NCI-H460 (cell line): ENCODE measurements around the gene TLE3. TPM values are rescaled to one million over a fixed set of nuclear protein-coding genes. Genes with fewer than 3 reads are reported as not detected.

Experiments
- DNase-seq: peaks from one replicate; pipeline ENCODE4 v3.0.0-alpha.2; 2016; ENCODE audit warnings: low read depth; ENCODE audit errors: extremely low read depth
- small RNA-seq, 2 experiments: library from RNA; depleted of rRNA; stranded (forward); fragments of <200 nt; gene quantifications; one replicate each; pipeline ENCODE3, GENCODE V24; 2014
- total RNA-seq: library from RNA; depleted of rRNA; stranded (reverse); fragments of >200 nt; shearing (Covaris generic); gene quantifications from 2 replicates; pipeline ENCODE4 v1.2.3, GENCODE V29; 2014

TLE3 gene
- total RNA-seq, 1 experiment from 2014 or later, result 33.7 TPM

GRCh38 chr15:70016511-70016994 is 81.2 kb downstream of the TLE3 start:
- no peak for DNase-seq

- DNase-seq, result no peak
Observed at GRCh38 chr15:70014860-70015490, 82.7 kb downstream of the TLE3 start.

- DNase-seq, result no peak
Observed at GRCh38 chr15:70014331-70014730, 83.4 kb downstream of the TLE3 start.

GRCh38 chr15:70013656-70014313 is 83.9 kb downstream of the TLE3 start:
- DNase-seq, result no peak

GRCh38 chr15:70012895-70013294 is 84.8 kb downstream of the TLE3 start:
- DNase-seq, result no peak

- DNase-seq, result no peak
Observed at GRCh38 chr15:70008697-70009290, 88.9 kb downstream of the TLE3 start.

- no peak for DNase-seq
Observed at GRCh38 chr15:70006259-70007147, 91.2 kb downstream of the TLE3 start.

- no peak for DNase-seq
Observed at GRCh38 chr15:70004826-70005225, 92.9 kb downstream of the TLE3 start.

- no peak for DNase-seq
Observed at GRCh38 chr15:70002897-70003296, 94.8 kb downstream of the TLE3 start.

GRCh38 chr15:70001859-70002258 is 95.9 kb downstream of the TLE3 start:
- DNase-seq, result no peak

GRCh38 chr15:69999392-70000085 is 98.2 kb downstream of the TLE3 start:
- no peak for DNase-seq

- no peak for DNase-seq
Observed at GRCh38 chr15:69998541-69999391, 99.0 kb downstream of the TLE3 start.

GRCh38 chr15:69997813-69998212 is 99.9 kb downstream of the TLE3 start:
- no peak for DNase-seq

Small RNA genes within 50 kb of the gene (small RNA-seq; reads per million reads assigned to genes)
- gene MIR629, result 0.08 to 1.8 reads per million in 2 experiments
